HUDEP-2 (cell line): ENCODE data around the gene MAPKAP1.

Source experiments
- DNase-seq, 76 experiments: peaks; one replicate each; lab custom pipeline; 2025; ENCODE audit not compliant: unreplicated experiment in 76 of 76; lab: John Stamatoyannopoulos, UW

MAPKAP1 gene

GRCh38 chr9:125425170-125425897 is 281.7 kb downstream of the MAPKAP1 start:
- no peak for DNase-seq

GRCh38 chr9:125423964-125424363 is 283.0 kb downstream of the MAPKAP1 start:
- DNase-seq = no peak

GRCh38 chr9:125422853-125423252 is 284.2 kb downstream of the MAPKAP1 start:
- no peak for DNase-seq

- DNase-seq = no peak
Observed at GRCh38 chr9:125421591-125422181, 285.3 kb downstream of the MAPKAP1 start.

- DNase-seq = no peak
Observed at GRCh38 chr9:125421166-125421565, 285.8 kb downstream of the MAPKAP1 start.

GRCh38 chr9:125418404-125418803 is 288.6 kb downstream of the MAPKAP1 start:
- no peak for DNase-seq

- DNase-seq = no peak
Observed at GRCh38 chr9:125416517-125416916, 290.5 kb downstream of the MAPKAP1 start.

GRCh38 chr9:125415583-125416460 is 291.2 kb downstream of the MAPKAP1 start:
- no peak for DNase-seq

- DNase-seq = no peak
Observed at GRCh38 chr9:125413579-125413978, 293.4 kb downstream of the MAPKAP1 start.

GRCh38 chr9:125412166-125412565 is 294.8 kb downstream of the MAPKAP1 start:
- DNase-seq = no peak

- no peak for DNase-seq
Observed at GRCh38 chr9:125411171-125411756, 295.7 kb downstream of the MAPKAP1 start.

GRCh38 chr9:125410522-125410894 is 296.5 kb downstream of the MAPKAP1 start:
- no peak for DNase-seq

GRCh38 chr9:125409637-125410521 is 297.1 kb downstream of the MAPKAP1 start:
- DNase-seq = peak in 36 of 76 experiments; percentile 6 to 59 (median 28)

- DNase-seq = no peak
Observed at GRCh38 chr9:125409217-125409636, 297.8 kb downstream of the MAPKAP1 start.

- DNase-seq = peak in 53 of 76 experiments; percentile 8 to 69 (median 42)
Observed at GRCh38 chr9:125407974-125408900, 298.8 kb downstream of the MAPKAP1 start.

- DNase-seq = no peak
Observed at GRCh38 chr9:125407432-125407973, 299.5 kb downstream of the MAPKAP1 start.

GRCh38 chr9:125406810-125407087 is 300.3 kb downstream of the MAPKAP1 start:
- no peak for DNase-seq

- DNase-seq = peak in 20 of 76 experiments; percentile 1 to 45 (median 13)
Observed at GRCh38 chr9:125405938-125406809, 300.8 kb downstream of the MAPKAP1 start.
